Measurements from ENCODE around the gene CPNE4. TPM values are rescaled to one million over a fixed set of nuclear protein-coding genes. Genes with fewer than 3 reads are reported as not detected.
A peak's percentile ranks its signal among the peaks of the same experiment; 100 is the strongest.
"Not testable (repeated sequence)": the region's sequence is repeated elsewhere in the genome, so short reads cannot be mapped to it uniquely, and the experiment has no call there.

Gene CPNE4
- total RNA-seq, 2 experiments from 2014 or later, result not detected

DNA sequence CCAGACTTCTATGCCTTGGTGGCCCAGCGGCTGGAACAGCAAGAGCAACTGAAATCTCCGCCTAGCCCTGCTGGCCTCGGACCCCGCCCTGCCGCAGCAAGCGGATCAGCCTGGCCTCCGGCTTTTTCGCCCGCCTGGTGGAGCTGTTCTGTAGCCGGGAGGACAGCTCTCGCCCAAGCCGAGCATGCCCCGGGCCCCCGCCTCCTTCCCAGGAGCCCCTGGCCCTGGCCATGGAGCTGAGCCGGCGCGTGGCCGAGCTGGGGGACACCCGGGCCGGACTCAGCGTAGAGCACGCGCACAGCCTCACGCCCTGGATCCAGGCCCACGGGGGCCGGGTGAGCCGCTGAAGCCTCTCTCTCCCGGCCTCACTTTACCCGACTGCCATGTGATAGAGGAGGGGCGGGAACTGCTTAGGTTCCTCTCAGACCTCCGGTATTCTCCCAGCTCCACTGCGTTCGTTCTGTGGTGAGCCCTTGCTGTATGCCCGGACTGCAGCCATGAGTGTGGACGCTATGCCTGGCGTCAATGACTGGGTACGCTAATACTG lies 507.9 kb downstream of the CPNE4 start:
- Mint-ChIP-seq H3K4me1 (no peaks in the 10 kb centered on the region), H3K36me3 (ENCODE audit: low read depth) (no peaks in the 10 kb centered on the region), H3K27me3 (peaks cover 32% of the 10 kb centered on the region), H3K9me3 (ENCODE audit: low read depth) (no peaks in the 10 kb centered on the region), H3K4me3 (no peak overlapping the region), H3K27ac (no peak overlapping the region)
- DNase-seq, result peak; percentile 48
- ChIA-PET POLR2A (no interaction called here), CTCF (no interaction called here)
- ATAC-seq, result peak; percentile 51
- intact Hi-C loops (cut with DNase I, micrococcal nuclease), result no loop called here

DNA sequence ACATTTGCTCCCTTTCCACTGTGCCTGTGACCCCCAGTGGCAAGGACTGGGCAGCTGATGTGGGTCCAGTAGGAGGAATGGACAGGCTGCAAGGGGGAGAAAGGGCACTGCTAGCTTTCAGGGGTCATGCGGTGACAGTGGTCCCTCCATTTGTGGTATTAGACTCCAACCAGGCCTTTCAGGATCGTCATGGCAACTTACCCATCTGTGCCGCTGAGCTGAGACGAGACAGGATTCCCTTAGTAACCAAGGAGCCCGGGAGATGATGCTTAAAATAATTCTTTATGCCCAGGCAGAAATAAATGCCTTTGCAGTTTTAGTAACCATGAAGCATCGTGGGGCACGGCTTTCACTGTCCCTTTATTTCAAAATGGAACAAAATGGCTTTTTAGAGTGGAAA lies 516.1 kb downstream of the CPNE4 start:
- Mint-ChIP-seq H3K27ac (no peak overlapping the region), H3K9me3 (ENCODE audit: low read depth) (peaks cover 2% of the 10 kb centered on the region), H3K4me1 (no peaks in the 10 kb centered on the region), H3K36me3 (ENCODE audit: low read depth) (no peaks in the 10 kb centered on the region), H3K27me3 (peaks cover 7% of the 10 kb centered on the region), H3K4me3 (no peak overlapping the region)
- no peak for DNase-seq
- ChIA-PET POLR2A (no interaction called here), CTCF (no interaction called here)
- intact Hi-C loops (cut with DNase I, micrococcal nuclease), result no loop called here
- ATAC-seq, result no peak

DNA sequence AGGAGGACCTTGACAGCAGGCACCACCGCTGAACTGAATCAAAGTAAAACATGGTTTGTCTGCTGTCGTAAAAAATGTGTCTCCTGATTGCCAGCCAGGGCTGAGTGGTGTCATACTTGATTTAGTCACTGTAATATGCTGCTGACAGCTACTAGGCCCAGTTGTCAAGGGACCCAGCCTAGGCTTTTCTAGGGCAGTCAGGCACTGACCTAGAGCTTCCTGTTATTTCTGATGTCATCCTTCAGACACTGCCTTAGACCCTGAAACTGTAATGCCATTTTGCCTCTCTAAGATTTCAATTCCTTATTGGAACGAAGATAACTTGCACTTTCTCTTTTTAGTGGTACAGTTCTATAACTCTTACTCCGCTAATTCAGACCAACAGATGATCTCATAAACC lies 529.4 kb downstream of the CPNE4 start:
- Mint-ChIP-seq H3K4me1 (peaks cover 22% of the 10 kb centered on the region), H3K27ac (no peak overlapping the region), H3K27me3 (peaks cover 2% of the 10 kb centered on the region), H3K4me3 (no peak overlapping the region), H3K9me3 (ENCODE audit: low read depth) (no peaks in the 10 kb centered on the region), H3K36me3 (ENCODE audit: low read depth) (peaks cover 13% of the 10 kb centered on the region)
- ATAC-seq (no peak), DNase-seq (no peak)
- POLR2A ChIA-PET, result no interaction called here
- intact Hi-C loops (cut with DNase I, micrococcal nuclease), result no loop called here
- CTCF ChIA-PET, result no interaction called here

DNA sequence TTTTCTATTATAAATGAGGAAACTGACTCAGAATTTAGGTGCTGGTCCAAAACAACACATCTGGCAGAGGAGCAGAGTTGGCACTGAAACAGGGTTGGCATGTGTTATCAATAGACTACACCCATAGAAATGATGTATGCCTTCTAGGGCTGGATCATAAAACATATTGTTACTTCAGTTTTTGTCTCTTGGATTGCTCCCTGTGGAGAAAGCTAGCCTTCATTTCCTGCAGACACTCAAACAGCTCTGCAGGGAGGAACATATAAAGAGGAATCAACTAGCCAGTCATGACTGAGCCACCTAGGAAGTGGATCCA lies 531.5 kb downstream of the CPNE4 start:
- Mint-ChIP-seq H3K36me3 (ENCODE audit: low read depth) (peaks cover 29% of the 10 kb centered on the region), H3K27ac (peak overlapping the region; percentile 93), H3K4me1 (peaks cover 33% of the 10 kb centered on the region), H3K9me3 (ENCODE audit: low read depth) (no peaks in the 10 kb centered on the region), H3K27me3 (no peaks in the 10 kb centered on the region), H3K4me3 (peak overlapping the region; percentile 98)
- ChIA-PET CTCF (no interaction called here), POLR2A (no interaction called here)
- DNase-seq (no peak), ATAC-seq (peak; percentile 6)
- intact Hi-C loops (cut with DNase I, micrococcal nuclease), result loop anchor here (1.0 to 5.0 kb wide), 6 partner anchors 122 to 1219 kb away; partner anchors contain the start of genes ASTE1 (in 1 of the 2), ATP2C1 (in 1 of the 2), DNAJC13 (in 1 of the 2) and NEK11 (in 1 of the 2)

DNA sequence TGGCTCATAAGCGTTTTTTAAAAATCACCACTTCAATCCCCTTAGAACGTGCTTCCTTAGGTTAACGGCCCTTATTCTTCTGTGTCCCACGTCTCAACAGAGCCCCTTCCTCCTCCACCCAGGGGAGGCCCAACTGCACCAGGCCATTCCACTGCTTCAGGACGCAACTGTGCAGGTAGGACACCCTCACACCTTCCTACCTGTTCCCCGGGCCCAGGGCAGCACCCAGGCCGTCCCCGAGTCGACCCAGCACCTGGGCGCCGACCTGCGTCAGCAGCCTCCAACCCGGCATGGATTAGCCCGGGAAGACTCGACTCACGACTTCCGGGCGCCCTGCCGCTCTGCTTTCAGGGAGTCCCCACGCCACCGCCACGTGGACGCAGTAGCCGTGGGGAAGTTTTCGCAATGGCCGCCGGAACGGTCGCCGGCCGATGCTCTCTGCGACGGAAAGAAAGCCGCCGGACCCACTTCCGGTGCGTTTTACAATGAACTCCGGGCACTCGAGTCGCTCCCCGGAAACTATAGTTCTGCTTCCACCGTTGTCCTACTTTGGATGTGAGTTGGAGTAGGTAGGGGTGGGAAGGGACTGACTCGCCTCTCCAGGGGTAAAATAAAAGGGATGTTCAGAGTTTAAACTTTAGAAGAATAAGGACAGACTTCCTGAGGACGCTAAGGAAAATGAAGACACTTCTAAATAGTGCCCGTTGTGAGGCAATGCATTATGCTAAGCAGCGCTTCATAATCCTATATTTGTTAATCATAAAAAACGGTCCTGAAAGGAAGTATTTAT lies 532.1 kb downstream of the CPNE4 start, which contains the start of gene MRPL3:
MRPL3 (minus strand) TSS at position 442 of the 790 bp plus-strand sequence; CDS start at position 292, 150 bp downstream.
- no peaks in the 10 kb centered on the region for H3K27me3 Mint-ChIP-seq
- peak; percentile 97 for ATAC-seq
- CTCF ChIA-PET, result no interaction called here

DNA sequence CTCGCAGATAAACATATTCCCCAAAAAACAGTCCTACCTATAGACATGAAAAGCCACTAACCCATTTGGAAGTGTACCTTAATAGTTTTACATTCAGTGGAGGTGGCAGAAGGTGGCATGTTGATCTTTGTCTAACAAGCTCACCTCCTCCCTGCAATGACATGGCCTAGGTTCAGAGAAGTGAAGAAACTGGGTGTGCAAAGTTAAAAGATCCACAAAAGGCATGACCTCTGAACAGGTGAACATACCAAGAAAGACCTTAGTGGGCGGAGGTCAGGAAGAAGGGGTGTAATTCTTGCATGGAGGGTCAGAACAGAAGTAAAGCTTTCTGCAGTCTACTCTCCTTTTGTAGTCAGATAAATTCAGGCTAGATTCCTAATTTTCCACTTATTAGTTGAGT lies 532.9 kb downstream of the CPNE4 start:
- ATAC-seq (no peak), DNase-seq (no peak)
- Mint-ChIP-seq H3K27ac (peak overlapping the region; percentile 93), H3K27me3 (no peaks in the 10 kb centered on the region), H3K4me3 (peak overlapping the region; percentile 98), H3K4me1 (peaks cover 34% of the 10 kb centered on the region), H3K36me3 (ENCODE audit: low read depth) (peaks cover 40% of the 10 kb centered on the region), H3K9me3 (ENCODE audit: low read depth) (no peaks in the 10 kb centered on the region)
- CTCF ChIA-PET, result no interaction called here
- POLR2A ChIA-PET, result no interaction called here
- intact Hi-C loops (cut with DNase I, micrococcal nuclease), result loop anchor here (1.0 to 5.0 kb wide), 9 partner anchors 32 to 1220 kb away; partner anchors contain the start of genes ASTE1 (in 2 of the 2), NEK11 (in 2 of the 2), PIK3R4 (in 2 of the 2) and ATP2C1 (in 1 of the 2)

More for the DNA sequence above, 532.1 kb downstream of the CPNE4 start, which contains the start of gene MRPL3:
- POLR2A ChIA-PET, result no interaction called here
- Mint-ChIP-seq H3K27ac (peak within 1 kb of the TSS; percentile 93), H3K4me3 (peak within 1 kb of the TSS; percentile 98), H3K4me1 (peaks cover 33% of the 10 kb centered on the region), H3K36me3 (ENCODE audit: low read depth) (peaks cover 33% of the 10 kb centered on the region), H3K9me3 (ENCODE audit: low read depth) (no peaks in the 10 kb centered on the region)
- intact Hi-C loops (cut with DNase I, micrococcal nuclease), result loop anchor here (1.0 to 5.0 kb wide), 9 partner anchors 32 to 1220 kb away; partner anchors contain the start of genes ASTE1 (in 2 of the 2), NEK11 (in 2 of the 2), NUDT16 (in 2 of the 2) and PIK3R4 (in 2 of the 2)
- DNase-seq, result peak; percentile 92

DNA sequence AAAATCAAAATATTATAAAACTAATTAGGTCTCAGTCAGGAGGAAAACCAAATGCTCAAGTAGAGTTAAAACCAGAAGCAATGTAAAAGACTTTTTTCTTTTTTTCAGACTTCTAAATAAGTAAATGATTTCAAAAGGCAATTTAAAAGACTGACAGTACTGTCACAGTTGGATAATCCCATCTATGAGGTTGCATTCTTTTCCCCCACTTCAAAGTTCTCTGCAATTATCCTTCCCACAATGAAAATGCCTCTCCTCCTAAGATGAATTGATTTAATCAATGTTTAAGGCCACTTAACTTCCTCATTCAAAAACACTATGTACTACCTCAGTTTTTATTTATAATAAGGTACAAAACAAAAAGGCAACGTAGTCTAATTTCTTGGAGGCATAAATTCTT lies 540.1 kb downstream of the CPNE4 start:
- Mint-ChIP-seq H3K4me1 (peaks cover 21% of the 10 kb centered on the region), H3K9me3 (ENCODE audit: low read depth) (no peaks in the 10 kb centered on the region), H3K36me3 (ENCODE audit: low read depth) (peaks cover 54% of the 10 kb centered on the region), H3K27ac (no peak overlapping the region), H3K4me3 (no peak overlapping the region), H3K27me3 (no peaks in the 10 kb centered on the region)
- ChIA-PET POLR2A (no interaction called here), CTCF (no interaction called here)
- ATAC-seq (no peak), DNase-seq (no peak)
- intact Hi-C loops (cut with DNase I, micrococcal nuclease), result no loop called here

DNA sequence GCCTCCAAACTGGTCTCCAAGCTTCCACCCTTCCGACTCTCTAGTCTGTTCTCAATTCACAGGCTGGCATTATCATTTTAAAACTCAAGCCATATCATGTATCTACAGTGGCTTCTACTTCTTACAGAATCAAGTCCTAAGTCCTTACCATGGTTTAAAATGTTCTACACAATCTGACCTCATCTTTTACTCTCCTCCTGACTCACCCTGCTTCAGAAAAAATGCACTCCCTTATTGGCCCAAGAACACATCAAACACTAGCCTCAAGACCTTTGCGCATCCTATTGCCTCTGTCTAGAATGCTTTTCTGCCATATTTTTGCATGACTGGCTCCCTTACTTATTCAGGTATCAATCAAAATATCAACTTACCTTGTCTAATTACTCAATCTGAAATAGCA lies 543.0 kb downstream of the CPNE4 start:
- intact Hi-C loops (cut with DNase I, micrococcal nuclease), result no loop called here
- H3K36me3 Mint-ChIP-seq (ENCODE audit: low read depth), result peaks cover 51% of the 10 kb centered on the region
- H3K4me1 Mint-ChIP-seq, result peaks cover 17% of the 10 kb centered on the region
- DNase-seq, result no peak
- ATAC-seq, result peak; percentile 66
- ChIA-PET CTCF (no interaction called here), POLR2A (no interaction called here)
- H3K4me3 Mint-ChIP-seq, result no peak overlapping the region
- no peaks in the 10 kb centered on the region for H3K27me3 Mint-ChIP-seq
- H3K27ac Mint-ChIP-seq, result no peak overlapping the region
- no peaks in the 10 kb centered on the region for H3K9me3 Mint-ChIP-seq (ENCODE audit: low read depth)

DNA sequence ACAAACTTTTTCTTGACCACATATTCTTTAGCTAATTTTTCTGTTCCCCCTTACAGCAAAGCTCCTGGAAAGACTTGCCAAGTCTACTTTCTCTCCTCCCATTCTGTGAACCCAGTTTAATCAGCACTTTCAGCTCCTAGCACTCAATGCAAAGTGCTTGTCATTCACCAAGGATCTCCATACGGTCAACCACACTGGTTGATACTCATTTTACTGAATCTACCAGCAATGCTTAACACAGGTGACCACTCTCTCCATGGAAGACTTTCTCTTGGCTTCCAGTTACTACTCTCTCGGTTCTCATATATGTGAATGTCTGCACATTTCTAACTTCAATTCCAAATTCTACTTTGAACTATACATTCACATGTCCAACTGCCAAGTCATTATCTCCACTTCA lies 543.7 kb downstream of the CPNE4 start:
- POLR2A ChIA-PET, result no interaction called here
- no peak for DNase-seq
- peaks cover 17% of the 10 kb centered on the region for H3K4me1 Mint-ChIP-seq
- no peak for ATAC-seq
- CTCF ChIA-PET, result interaction anchor here (1.0 kb wide), 1 partner anchor 9 kb away, joined by 3 read pairs; no protein-coding TSS in a partner anchor
- no peak overlapping the region for H3K4me3 Mint-ChIP-seq
- H3K36me3 Mint-ChIP-seq (ENCODE audit: low read depth), result peaks cover 50% of the 10 kb centered on the region
- intact Hi-C loops (cut with DNase I, micrococcal nuclease), result no loop called here
- no peaks in the 10 kb centered on the region for H3K27me3 Mint-ChIP-seq
- H3K9me3 Mint-ChIP-seq (ENCODE audit: low read depth), result no peaks in the 10 kb centered on the region
- no peak overlapping the region for H3K27ac Mint-ChIP-seq

DNA sequence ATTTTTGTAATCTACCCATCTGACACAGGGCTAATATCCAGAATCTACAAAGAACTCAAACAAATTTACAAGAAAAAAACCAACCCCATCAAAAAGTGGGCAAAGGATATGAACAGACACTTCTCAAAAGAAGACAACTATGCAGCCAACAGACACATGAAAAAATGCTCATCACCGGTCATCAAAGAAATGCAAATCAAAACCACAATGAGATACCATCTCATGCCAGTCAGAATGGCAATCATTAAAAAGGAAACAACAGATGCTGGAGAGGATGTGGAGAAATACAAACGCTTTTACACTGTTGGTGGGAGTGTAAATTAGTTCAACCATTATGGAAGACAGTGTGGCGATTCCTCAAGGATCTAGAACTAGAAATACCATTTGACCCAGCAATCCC lies 548.3 kb downstream of the CPNE4 start:
- H3K4me3 Mint-ChIP-seq; H3K27me3 Mint-ChIP-seq; ATAC-seq; POLR2A ChIA-PET; intact Hi-C loops (cut with DNase I, micrococcal nuclease); DNase-seq; CTCF ChIA-PET; H3K9me3 Mint-ChIP-seq (ENCODE audit: low read depth): not testable (repeated sequence)
- Mint-ChIP-seq H3K27ac (peak overlapping the region; percentile 34), H3K36me3 (ENCODE audit: low read depth) (peaks cover 40% of the 10 kb centered on the region), H3K4me1 (peaks cover 17% of the 10 kb centered on the region)

DNA sequence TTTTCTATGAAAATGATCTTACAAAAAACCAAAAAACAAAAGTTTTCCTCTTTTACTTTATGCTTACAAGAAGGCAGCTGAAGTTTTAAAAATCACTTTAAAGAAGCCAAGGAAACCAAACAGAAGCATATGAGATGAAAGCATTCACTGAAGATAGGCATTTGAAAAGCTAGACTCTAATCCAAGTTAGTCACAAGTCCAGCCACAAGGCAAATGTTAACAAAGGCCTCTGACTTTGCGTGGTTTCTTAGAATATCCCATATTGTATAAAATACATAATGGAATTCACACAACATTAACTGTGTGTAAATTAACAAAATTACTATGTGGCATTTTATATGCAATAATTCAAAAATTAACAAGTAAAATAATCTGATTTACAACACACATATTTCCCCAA lies 549.7 kb downstream of the CPNE4 start:
- Mint-ChIP-seq H3K4me3 (no peak overlapping the region), H3K9me3 (ENCODE audit: low read depth) (no peaks in the 10 kb centered on the region), H3K4me1 (peaks cover 17% of the 10 kb centered on the region), H3K36me3 (ENCODE audit: low read depth) (peaks cover 43% of the 10 kb centered on the region), H3K27me3 (no peaks in the 10 kb centered on the region), H3K27ac (no peak overlapping the region)
- DNase-seq (no peak), ATAC-seq (no peak)
- intact Hi-C loops (cut with DNase I, micrococcal nuclease), result no loop called here
- ChIA-PET POLR2A (no interaction called here), CTCF (interaction anchor here (0.5 to 0.9 kb wide), 2 partner anchors 10 to 103 kb away, joined by 4 read pairs; no protein-coding TSS in a partner anchor)

Measured in activated CD4-positive, alpha-beta T cell treated with anti-CD3 and anti-CD28 coated beads for 36 hours (primary cell).